ENCODE results near the gene KRT1. TPM values are rescaled to one million over a fixed set of nuclear protein-coding genes. Genes with fewer than 3 reads are reported as not detected.

The KRT1 gene
- total RNA-seq, 1 donor: 1.8 TPM

GRCh38 chr12:52633383-52633782, 46.8 kb downstream of the KRT1 start:
- Histone ChIP-seq H3K27me3 (ENCODE audit: insufficient read depth, low read length) (no peaks in the 10 kb centered on the region), H3K4me1 (ENCODE audit: insufficient read depth, low read length) (peaks cover 52% of the 10 kb centered on the region), H3K4me3 (ENCODE audit: low read length) (no peak overlapping the region), H3K9me3 (ENCODE audit: low read depth, low read length) (no peaks in the 10 kb centered on the region)

GRCh38 chr12:52632656-52633055, 47.6 kb downstream of the KRT1 start:
- Histone ChIP-seq H3K4me1 (ENCODE audit: insufficient read depth, low read length) (peaks cover 52% of the 10 kb centered on the region), H3K4me3 (ENCODE audit: low read length) (no peak overlapping the region), H3K27me3 (ENCODE audit: insufficient read depth, low read length) (no peaks in the 10 kb centered on the region), H3K9me3 (ENCODE audit: low read depth, low read length) (no peaks in the 10 kb centered on the region)

DNA sequence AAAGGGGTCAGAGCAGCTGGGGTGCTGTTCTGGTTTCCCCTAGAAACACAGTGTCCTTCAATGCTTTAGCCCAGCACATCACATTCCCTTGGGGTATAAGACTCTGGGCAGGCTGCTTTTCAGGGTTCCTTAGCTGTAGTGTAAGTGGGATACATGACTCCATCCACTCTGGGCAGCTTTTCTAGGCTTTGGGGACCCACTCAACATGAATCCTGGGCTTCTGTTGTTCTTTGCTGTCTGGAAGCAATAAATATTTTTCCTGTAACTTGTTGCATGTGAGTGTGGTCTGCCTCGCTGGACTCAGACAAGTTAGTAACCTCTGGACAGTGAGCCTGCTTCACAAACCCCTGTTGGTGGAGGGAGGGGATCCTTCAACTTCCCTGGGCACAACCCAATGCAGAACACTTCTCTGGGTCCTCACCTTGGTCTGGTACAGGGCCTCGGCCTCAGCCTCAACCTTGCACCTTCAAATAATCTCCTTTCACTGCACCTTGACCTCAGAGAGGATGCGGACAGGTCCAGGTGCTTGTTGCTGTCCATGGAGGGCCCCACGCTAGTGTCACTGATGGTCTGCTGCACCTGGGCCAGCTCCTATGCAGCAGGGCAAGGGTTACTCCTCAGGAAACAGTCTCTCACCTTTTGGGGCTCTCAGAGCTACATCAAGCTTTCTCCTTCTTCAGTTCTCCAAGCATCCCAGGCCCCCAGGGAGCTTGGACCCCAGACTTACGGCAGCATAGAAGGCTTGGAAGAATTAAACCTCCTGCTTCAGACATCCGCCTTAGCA, 48.3 kb downstream of the KRT1 start:
- H3K4me3 ChIP-seq (ENCODE audit: low read length): no peak overlapping the region
- H3K27me3 ChIP-seq (ENCODE audit: insufficient read depth, low read length): no peaks in the 10 kb centered on the region
- H3K4me1 ChIP-seq (ENCODE audit: insufficient read depth, low read length): peaks cover 50% of the 10 kb centered on the region
- no peaks in the 10 kb centered on the region for H3K9me3 ChIP-seq (ENCODE audit: low read depth, low read length)

GRCh38 chr12:52631264-52631663, 48.9 kb downstream of the KRT1 start:
- Histone ChIP-seq H3K4me3 (ENCODE audit: low read length) (no peak overlapping the region), H3K9me3 (ENCODE audit: low read depth, low read length) (no peaks in the 10 kb centered on the region), H3K4me1 (ENCODE audit: insufficient read depth, low read length) (peaks cover 48% of the 10 kb centered on the region), H3K27me3 (ENCODE audit: insufficient read depth, low read length) (no peaks in the 10 kb centered on the region)

GRCh38 chr12:52630599-52631200, 49.5 kb downstream of the KRT1 start:
- Histone ChIP-seq H3K4me1 (ENCODE audit: insufficient read depth, low read length) (peaks cover 48% of the 10 kb centered on the region), H3K27me3 (ENCODE audit: insufficient read depth, low read length) (no peaks in the 10 kb centered on the region), H3K4me3 (ENCODE audit: low read length) (no peak overlapping the region), H3K9me3 (ENCODE audit: low read depth, low read length) (no peaks in the 10 kb centered on the region)

DNA sequence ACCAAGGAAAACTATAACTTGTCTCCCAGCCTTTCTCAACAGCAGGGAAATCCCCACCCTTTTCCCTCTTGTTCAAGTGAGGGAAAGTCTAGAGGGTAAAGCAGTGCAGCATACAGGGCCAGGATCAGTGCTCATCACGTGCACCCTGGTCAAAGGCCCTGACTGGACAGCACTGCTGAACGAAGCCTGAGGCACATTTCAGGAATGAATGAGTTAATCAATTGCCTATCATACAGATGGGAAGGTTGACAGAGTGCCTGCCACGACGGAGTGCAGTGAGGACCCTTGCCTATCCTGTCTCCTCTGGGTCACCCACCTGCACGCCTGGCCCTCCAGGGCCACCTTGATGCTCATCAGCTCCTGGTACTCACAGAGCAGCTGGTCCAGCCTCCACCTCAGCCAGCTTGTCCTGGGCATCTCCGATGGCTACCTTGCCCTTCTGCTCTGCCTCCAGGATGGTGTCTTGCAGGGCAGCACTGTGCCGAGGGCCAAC, 50.2 kb downstream of the KRT1 start:
- Histone ChIP-seq H3K9me3 (ENCODE audit: low read depth, low read length) (no peaks in the 10 kb centered on the region), H3K4me1 (ENCODE audit: insufficient read depth, low read length) (peaks cover 48% of the 10 kb centered on the region), H3K4me3 (ENCODE audit: low read length) (no peak overlapping the region), H3K27me3 (ENCODE audit: insufficient read depth, low read length) (no peaks in the 10 kb centered on the region)

DNA sequence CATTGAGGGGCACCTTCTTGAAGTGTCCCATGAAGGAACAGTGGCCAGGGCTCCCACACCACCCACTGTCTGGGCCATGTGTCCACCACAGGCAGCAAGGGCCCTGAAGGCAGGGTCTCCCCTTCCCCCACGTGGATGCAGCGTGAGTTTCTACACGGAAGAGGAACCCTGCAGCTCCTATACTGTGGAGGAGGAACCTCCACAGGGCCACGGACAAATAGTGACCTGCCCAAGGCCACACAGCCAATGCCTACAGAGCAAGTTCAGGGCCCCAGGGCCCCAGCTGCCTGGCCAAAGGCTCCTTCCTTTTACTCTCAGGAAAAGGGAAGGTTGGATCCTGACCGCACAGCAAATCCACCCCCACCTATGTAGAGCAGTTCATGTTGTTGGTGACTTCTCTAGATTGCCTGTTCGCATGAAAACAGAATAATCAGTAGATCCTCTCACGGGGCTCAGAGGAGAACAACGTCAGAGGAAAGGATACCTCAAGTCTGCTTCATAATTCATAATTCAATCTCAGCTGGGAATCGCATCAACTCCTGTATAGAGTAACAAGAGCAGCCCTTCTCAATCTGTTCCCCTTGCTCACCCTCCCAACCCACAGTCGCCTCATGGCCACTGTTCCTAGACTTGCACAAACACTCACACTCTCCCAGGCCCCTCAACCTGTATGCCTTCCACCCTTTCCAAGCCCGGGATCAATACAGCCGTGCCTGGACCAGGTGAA, 50.8 kb downstream of the KRT1 start:
- Histone ChIP-seq H3K4me3 (ENCODE audit: low read length) (peak overlapping the region; percentile 10), H3K4me1 (ENCODE audit: insufficient read depth, low read length) (peaks cover 47% of the 10 kb centered on the region), H3K9me3 (ENCODE audit: low read depth, low read length) (no peaks in the 10 kb centered on the region), H3K27me3 (ENCODE audit: insufficient read depth, low read length) (no peaks in the 10 kb centered on the region)

DNA sequence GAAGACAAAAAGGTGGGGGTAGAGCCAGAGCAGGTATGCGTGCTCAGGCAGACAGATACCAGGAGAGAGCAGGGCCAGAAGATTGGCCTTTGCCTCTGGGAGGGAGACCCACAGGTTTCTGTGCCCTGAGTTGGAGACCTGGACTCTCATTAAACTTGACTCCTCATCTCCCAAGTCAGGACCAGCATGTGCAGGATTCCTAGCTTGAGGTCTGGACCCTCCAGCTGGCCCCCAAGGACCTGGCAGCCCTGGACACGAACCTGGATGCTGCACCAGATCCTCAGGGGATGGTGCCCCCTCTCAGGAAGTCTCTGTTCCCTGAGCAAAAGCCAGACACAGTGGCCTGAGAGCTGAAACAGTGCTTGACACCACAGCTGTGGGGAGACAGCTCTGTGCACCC, 51.4 kb downstream of the KRT1 start:
- no peaks in the 10 kb centered on the region for H3K9me3 ChIP-seq (ENCODE audit: low read depth, low read length)
- peaks cover 41% of the 10 kb centered on the region for H3K4me1 ChIP-seq (ENCODE audit: insufficient read depth, low read length)
- H3K27me3 ChIP-seq (ENCODE audit: insufficient read depth, low read length): no peaks in the 10 kb centered on the region
- H3K4me3 ChIP-seq (ENCODE audit: low read length): no peak overlapping the region

GRCh38 chr12:52628111-52628507, 52.1 kb downstream of the KRT1 start:
- H3K4me1 ChIP-seq (ENCODE audit: insufficient read depth, low read length): peaks cover 33% of the 10 kb centered on the region

DNA sequence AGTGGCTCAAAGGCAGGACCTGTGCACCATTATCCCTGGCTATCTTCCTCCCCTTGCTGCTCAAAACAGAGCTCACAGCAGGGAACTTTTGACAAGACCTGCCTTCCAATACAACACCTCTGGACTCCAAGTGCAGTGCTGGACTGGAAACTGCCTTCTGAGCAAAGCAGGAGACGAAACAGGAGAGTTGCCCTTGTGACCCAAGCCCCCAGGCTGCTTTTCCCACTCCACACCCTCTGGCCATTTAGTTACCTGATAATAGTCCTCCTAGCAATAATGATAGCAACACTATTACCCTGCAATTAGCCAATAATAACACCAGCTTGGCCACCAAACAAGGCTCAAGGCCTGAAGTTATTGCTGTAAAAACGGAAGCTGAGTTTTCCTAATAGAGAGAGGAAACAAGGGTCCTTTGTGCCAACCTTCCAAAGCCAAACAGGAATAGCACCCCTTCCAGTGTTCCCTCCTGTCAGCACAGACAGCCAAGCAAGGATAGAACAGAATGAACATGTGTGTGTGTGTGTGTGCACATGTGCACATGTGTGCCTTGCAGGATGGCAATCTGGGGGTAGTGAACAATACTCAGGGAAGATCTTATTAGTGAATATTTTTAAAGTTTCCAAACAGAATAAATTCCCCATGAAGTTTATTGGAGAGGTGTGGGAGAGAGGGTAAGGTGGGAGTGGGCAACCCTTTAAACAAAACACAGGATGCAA, 52.7 kb downstream of the KRT1 start:
- Histone ChIP-seq H3K27me3 (ENCODE audit: insufficient read depth, low read length) (no peaks in the 10 kb centered on the region), H3K4me1 (ENCODE audit: insufficient read depth, low read length) (peaks cover 28% of the 10 kb centered on the region), H3K9me3 (ENCODE audit: low read depth, low read length) (no peaks in the 10 kb centered on the region)

More at GRCh38 chr12:52628111-52628507, 52.1 kb downstream of the KRT1 start:
- Histone ChIP-seq H3K27me3 (ENCODE audit: insufficient read depth, low read length) (no peaks in the 10 kb centered on the region), H3K9me3 (ENCODE audit: low read depth, low read length) (no peaks in the 10 kb centered on the region), H3K4me3 (ENCODE audit: low read length) (no peak overlapping the region)

More for the DNA sequence above, 52.7 kb downstream of the KRT1 start:
- H3K4me3 ChIP-seq (ENCODE audit: low read length): no peak overlapping the region

Other genes with a start within 250 kb of the KRT1 start
- gene KRT75, start 246.0 kb downstream of the KRT1 start, total RNA-seq: not detected
- not detected for gene KRT6B, start 228.3 kb downstream of the KRT1 start, total RNA-seq
- gene KRT6C, start 206.6 kb downstream of the KRT1 start, total RNA-seq: not detected
- gene KRT6A, start 187.2 kb downstream of the KRT1 start, total RNA-seq: not detected
- gene KRT5, start 160.0 kb downstream of the KRT1 start, total RNA-seq: 0.42 TPM
- not detected for gene KRT71, start 127.3 kb downstream of the KRT1 start, total RNA-seq
- gene KRT74, start 106.6 kb downstream of the KRT1 start, total RNA-seq: 0.10 TPM
- gene KRT72, start 78.9 kb downstream of the KRT1 start, total RNA-seq: 10.2 TPM
- 21.4 TPM for gene KRT73, start 61.8 kb downstream of the KRT1 start, total RNA-seq
- 0.94 TPM for gene KRT2, start 28.2 kb downstream of the KRT1 start, total RNA-seq
- not detected for gene KRT77, start 23.1 kb upstream of the KRT1 start, total RNA-seq
- gene KRT76, start 96.9 kb upstream of the KRT1 start, total RNA-seq: not detected
- not detected for gene KRT3, start 115.7 kb upstream of the KRT1 start, total RNA-seq
- gene KRT4, start 133.7 kb upstream of the KRT1 start, total RNA-seq: not detected
- not detected for gene KRT79, start 153.9 kb upstream of the KRT1 start, total RNA-seq
- gene KRT78, start 168.6 kb upstream of the KRT1 start, total RNA-seq: not detected
- 0.31 TPM for gene KRT8, start 224.7 kb upstream of the KRT1 start, total RNA-seq